GM21723 (cell line): Measurements from ENCODE around the gene PF4V1.

Experiments used
- ATAC-seq: cut with Tn5 transposase; IDR thresholded peaks from one replicate; pipeline ENCODE4 v1.9.1; 2021; ENCODE audit warnings: mild to moderate bottlenecking, moderate library complexity; ENCODE audit not compliant: unreplicated experiment

Gene PF4V1, protein sequence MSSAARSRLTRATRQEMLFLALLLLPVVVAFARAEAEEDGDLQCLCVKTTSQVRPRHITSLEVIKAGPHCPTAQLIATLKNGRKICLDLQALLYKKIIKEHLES

DNA sequence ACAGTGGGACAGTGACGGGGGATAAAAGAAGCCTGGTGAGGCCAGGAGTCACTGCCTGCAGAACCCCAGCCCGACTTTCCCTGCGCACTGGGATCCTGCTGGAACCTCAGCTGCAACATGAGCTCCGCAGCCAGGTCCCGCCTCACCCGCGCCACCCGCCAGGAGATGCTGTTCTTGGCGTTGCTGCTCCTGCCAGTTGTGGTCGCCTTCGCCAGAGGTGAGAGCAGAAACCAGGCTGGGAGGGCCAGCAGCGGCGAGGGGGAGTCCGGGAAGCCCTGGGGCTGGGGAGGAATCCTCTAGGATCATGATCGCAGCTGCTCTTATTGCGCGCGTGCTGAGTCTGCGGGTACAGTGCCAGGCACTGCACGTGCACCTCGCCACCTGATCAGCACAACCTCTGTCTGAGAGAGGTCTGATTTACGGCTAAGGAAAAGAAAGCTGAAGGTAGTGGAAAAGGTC lies at the start of gene PF4V1:
Gene PF4V1, plus strand, starts transcription at position 51 of the 459 bp plus-strand sequence. Its CDS starts 67 bp downstream, at position 118.
- ATAC-seq: no peak

DNA sequence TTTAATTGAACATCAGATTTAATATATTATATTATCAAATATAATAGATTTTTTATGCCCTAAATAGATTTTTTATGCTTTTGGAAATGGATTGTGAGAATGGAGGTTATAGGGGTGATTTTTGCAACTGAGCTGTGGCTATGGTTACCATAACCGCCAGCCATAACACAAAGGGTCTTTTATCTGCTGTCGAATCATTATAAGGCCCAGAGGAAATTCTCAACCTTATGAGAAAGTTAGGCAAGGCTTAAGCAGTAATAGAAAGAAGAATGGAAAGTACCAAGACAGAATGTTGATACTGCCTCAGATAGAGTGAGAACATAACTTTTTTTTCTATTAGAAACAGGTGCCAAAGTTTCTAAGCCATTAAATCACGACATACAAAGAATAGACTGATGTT lies 42.9 kb upstream of the PF4V1 start:
- no peak for ATAC-seq

DNA sequence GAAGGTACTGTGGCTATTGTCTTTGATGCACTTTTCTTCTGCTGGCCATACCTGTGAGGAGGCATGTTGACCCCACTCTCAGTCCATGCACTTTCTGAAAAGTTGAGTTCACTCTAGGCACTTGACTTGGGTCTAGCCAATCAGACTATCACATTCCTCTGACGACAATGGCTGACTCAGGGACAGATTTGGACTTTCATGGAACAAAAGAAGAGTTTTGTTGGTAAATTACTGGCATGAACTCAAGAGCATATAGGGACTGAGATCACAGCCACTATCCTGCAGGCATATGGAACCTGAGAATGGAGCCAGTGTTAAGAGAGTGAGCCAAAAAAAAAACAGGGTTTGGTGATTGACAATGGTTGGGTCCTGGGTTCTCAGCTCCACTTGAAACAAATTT lies 41.3 kb upstream of the PF4V1 start:
- no peak for ATAC-seq

DNA sequence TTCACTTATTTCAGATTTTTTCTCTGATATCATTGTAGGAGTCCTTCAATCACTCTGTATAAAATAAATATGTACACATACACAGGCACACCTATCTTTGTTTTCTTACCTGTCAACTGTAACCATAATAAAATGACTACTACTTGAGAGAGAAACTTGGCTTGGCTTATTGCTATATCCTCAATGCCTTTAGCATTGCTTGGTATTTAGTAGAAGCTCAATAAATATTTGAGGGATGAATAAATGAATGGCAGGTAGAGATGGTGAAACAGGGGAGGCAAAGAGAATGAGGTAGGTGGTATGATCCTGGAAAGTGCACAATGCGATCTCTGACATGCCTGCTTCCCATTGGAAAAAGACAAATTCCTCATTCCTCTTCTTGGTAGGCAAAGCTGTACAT lies 38.4 kb upstream of the PF4V1 start:
- ATAC-seq: no peak

DNA sequence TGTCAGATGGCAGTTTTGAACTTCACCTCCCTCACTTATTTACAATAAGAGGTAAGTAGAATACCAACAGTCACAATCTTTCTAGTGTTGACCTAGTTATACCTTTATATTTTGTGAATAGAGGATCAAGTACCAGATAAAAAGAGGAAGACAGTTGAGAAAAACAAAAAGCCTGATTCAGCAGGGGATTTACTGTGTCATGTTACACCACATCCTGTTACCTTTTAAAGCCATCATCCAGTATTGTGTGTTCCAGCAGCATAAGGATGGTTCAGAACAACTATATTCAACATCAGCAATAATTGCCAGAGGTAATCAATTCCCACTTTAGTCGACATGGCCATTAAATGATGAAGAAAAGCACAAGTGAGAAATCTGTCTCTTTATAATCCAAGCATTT lies 38.0 kb upstream of the PF4V1 start:
- no peak for ATAC-seq

DNA sequence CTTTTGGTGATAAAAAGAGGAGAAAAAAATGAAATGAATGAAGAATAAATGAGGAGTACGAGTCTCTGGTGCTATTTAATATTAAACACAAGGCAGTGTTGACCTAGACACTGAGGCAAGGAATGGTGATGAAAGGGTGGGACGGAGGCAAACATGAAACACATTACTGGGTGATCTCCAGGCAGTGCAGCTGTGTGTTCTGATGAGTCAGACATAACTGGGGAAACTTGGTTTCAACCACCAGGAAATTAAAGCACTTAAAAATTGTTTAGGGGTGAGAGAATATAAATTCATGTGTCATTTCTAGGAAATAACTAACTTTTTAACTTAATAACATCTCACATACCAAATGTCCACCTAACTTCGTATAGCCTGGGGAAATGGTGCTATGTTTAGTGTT lies 36.3 kb upstream of the PF4V1 start:
- no peak for ATAC-seq

DNA sequence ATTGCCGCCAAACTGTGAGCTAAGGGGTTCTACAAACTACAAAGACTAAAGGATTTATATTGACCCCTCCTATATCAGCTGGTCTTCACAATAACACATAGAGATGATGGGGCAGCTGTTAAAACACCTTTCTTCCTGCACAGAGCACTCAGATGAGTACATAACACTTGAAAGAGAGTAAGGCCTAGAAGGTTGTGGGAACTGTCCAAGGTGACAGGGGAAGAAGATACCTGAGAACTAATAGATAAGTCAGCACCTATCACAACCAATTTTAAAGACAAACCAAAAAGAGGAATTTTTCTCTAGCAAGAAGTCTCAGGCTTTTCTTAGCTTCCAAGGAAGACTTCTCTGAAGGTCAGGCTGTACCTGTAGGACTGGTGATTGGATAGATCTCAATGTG lies 35.8 kb upstream of the PF4V1 start:
- no peak for ATAC-seq

DNA sequence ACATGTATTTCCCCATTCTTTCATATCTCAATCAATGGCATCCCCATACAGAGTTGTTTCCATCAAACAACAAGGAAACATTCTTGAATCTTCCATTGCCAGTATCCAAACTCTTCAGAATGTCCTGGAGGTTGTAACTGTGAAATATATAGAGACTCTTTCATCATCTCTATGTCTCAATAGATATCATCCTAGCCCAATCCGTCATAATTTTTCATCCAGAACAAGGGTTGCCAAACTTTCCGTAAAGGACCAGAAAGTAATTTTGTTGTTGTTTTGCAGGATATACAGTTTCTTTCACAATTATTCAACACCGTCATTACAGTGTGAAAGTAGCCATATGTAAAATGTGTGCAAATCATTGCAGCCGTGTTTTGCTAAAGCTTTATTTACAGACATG lies 31.8 kb upstream of the PF4V1 start:
- ATAC-seq: no peak

DNA sequence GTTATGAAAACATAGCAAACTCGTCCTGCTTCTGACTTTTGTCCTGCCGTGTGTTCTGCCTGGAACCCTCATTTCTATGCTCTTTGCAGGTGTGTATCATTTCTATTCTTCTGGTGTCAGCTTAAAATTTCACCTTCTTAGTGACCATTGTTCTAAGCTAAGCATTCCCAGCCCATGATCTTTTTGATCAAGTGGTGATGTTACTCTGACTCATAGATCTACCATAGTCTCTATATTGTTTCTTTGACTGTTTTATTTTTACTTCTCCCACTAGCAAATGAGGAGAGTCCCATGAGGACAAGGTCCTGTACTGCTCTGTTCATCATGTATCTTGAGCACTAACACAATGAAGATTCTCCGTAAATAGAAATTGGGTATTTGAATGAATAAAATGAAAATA lies 30.7 kb upstream of the PF4V1 start:
- no peak for ATAC-seq

DNA sequence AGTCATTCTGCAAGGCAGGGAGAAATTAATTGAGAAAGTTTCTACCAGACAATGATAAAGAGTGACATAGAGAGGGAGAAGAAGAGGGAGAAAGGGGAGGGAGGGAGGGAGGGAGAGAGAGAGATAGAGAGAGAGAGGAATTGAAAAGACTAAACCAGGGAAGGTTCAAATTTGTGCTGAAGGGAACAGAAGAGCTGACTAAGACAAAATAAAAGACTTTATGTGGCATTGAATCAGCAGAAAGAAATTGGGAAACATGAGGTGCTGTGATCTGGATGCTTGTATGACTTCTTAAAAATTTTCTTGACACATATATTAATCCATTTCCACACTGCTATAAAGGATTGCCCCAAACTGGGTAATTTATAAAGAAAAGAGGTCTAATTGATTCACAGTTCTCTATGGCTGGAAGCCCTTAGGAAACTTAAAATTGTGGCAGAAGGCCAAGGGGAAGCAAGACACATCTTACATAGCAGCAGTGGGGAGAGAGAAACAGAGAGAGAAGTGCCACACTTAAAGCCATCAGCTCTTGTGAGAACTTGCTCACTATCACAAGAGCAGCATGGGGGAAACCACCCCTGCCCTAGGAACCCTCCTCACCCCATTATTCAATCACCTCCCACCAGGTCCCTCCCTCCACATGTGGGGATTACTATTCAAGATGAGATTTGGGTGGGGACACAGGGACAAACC lies 30.1 kb upstream of the PF4V1 start:
- no peak for ATAC-seq

DNA sequence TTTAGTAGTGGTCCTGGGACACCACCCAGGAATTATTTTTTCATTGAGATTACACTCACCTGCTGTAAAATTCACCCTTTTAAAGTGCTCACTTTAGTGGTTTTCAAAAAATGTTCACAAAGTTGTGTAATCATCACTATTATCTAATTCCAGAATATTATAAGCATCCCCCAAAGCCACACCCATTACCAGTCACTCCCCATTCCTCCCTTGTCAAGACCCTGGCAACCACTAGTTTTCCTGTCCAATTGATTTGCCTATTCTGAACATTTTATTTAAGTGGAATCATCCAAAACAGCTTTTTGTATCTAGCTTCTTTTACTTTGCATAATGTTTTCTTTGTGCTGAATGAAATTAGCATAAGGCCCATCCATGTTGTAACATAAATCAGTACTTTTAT lies 29.3 kb upstream of the PF4V1 start:
- no peak for ATAC-seq

DNA sequence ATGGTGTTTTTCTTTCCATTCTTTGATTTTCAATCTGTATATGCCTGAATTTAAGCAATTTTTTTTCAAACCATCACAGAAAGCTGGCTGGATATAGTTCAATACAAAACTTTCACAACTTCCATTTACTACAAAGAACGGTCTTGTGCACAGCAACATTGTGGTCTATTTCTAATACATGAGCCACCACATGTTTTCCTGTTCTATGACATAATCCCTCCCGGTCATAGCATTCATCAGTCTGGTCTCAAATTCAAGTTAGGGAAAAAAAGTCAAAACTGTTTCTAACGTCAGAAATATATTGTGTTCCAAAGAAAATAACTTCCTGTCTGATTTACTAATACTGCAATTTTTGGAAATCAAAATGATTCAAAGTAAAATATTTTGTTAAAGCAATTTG lies 24.1 kb upstream of the PF4V1 start:
- no peak for ATAC-seq

DNA sequence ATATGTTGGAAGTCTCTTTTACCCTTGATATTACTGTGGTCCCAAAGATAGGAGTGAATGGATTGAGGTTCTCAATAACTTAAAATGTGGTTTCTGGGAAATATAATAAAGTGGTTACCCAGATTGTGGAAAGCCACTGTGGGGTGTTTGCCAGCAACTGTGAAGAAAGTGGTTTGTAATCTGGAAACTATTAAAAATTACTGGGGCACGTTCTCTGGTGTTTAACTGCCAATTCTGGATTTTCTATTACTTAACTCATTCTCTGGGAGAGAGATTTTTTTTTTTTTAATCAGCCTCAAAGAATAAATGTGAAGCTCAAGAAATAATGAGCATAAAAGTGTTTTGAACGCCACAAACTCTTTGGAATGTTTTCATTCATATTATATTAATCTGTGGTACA lies 21.5 kb upstream of the PF4V1 start:
- no peak for ATAC-seq

DNA sequence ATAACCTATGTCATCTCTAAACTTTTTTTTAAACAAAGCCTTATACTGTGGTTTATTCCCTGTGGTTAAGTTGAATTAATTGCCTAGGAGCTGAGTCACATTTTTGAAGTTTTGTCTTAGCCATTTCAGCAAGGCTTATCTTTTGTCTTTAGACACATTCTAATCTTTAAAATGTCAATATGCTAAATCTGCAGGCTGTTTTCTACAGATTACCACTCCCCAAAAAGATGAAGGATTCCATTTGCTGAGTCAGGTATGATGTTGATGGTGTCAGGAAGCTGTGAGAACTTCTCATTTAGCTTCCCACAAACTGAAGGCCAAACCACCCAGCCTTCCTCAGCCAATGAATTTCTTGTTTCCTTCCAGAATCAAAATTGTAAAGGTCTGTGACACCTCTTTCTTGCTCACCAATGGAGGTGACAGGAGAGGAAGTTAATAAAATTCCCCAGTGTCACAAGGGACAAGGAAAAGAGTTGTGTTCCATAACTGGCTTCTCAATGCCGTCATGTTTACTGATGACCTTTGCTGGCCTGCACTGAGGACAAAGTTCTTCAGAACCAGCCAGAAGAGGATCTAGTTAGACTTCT lies 20.4 kb upstream of the PF4V1 start:
- ATAC-seq: no peak

DNA sequence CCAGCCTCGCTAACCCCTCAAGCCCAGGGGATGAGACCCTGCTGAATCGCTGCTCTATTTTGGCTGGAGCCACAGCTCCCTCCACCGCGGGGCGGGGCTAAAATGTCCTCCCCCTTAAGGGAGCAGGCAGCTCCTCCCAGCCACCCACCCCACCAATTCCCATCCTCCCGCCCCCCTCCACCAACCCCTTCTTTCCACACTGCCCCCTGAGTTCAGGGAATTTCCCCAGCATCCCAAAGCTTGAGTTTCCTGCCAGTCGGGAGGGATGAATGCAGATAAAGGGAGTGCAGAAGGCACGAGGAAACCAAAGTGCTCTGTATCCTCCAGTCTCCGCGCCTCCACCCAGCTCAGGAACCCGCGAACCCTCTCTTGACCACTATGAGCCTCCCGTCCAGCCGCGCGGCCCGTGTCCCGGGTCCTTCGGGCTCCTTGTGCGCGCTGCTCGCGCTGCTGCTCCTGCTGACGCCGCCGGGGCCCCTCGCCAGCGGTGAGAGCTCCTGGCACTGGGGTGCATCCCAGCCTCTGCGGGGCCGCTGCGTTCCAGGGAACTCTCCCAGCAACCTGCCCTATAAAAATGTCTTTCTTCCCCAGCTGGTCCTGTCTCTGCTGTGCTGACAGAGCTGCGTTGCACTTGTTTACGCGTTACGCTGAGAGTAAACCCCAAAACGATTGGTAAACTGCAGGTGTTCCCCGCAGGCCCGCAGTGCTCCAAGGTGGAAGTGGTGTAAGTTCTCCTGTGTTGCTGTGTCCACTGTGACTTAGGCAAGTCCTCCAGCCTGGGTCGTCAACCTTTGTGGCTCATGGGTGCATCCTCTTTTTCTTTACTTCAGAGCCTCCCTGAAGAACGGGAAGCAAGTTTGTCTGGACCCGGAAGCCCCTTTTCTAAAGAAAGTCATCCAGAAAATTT lies 16.5 kb upstream of the PF4V1 start, which contains the start of gene CXCL6:
Gene CXCL6, plus strand, starts transcription at position 306 of the 907 bp plus-strand sequence. Its CDS starts 73 bp downstream, at position 379.
- no peak for ATAC-seq

DNA sequence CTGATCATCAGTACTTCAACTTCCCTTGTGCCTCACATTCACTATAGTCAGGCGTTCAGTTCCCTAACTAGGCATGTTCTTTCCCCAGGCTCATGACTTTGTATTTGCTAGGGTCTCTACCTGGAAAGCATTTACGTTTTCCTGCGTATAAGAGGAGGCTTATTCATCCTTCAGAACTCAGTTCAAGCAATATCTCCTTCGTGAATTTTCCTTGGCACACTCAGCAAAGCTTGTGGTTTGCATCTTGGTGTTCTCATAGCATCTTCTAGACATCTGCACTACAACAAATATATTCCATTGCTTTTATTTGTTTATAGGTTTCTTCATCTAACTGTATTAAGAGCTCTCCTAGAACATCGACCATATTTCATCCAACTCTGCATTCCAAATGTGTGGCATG lies 14.0 kb upstream of the PF4V1 start:
- no peak for ATAC-seq

DNA sequence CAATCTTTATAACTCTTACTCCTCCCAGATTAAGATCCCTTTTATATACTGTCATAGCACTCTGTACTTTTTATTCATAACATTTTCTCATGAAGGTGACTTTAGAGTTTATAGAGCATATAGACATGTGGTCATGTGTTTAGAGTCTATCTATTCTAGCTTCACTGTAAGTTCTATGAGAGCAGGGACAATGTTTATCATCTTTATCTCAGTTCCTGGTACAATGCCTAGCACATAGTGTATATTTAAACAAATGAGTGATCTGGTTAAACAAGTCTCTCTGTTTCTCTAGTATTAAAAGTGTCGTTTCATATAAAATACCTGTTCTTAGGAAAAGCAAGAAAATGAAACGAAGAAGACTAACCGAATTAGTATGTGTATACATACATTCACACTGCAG lies 13.4 kb upstream of the PF4V1 start:
- ATAC-seq: no peak

DNA sequence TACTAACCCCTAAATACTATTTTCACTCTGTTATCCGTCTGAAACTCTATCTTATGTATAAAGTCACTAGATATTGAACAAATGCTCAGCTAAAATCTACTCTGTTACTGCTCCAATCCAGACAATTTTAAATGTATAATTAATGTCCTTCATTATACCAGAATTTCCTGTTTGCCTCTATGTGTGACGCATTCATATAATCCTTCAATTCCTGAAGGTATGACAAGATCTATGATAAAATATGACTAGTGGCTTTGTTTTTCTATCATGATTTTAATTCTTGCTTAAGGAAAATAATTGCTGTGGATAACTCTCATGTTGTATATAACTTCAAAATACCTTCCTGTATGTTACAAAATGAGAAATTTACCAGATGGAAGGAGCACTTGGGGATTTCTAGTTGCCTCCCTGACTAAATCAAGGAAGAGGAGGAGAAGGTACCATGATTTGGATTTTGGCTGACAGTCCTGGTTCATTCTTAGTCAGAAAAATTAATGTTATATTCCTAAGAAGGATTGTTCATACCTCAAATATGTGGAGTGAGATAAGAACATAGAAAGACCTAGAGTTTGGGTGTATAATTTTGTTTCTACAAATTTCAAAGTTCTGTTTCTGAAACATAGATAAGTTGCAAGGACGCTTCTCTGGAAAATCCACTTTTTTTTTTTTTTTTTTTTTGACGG lies 11.7 kb upstream of the PF4V1 start:
- ATAC-seq: no peak

DNA sequence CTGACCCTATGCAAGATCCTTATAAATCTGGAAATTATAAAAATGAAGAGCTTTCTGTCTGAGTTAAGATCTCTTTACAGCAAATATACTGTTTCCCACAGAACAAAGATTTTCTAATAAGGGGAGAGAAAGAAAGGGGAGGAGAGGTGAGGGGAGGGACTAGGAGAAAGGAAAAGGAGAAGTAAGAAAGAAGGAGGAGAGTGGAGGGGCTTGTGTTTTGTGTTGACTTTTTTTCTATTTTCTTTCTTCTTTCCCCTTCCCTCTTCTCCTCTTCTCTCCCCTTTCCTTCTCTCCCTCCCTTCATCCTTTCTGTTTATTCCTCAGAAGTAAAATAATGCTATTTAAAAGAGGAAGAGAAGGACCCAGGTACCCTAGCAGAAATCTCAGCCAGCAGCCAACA lies 10.4 kb upstream of the PF4V1 start:
- no peak for ATAC-seq

DNA sequence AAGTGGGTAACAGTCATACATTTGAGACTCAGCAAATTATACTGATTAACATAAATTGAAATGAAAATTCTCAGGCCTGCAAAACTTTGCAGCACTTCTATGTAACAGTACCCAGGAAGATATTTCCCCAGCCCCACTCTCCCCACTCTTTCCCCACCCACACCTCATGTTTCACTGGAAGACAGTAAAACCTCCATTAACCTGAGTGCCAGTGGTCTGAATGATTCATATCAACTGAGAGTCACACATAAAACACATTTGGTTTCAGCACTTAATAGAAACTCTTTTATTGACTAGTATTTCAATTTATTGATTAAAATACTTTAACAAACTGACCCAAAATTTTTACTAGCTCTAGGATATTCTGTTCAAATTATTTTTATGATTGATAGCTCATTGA lies 9.7 kb upstream of the PF4V1 start:
- no peak for ATAC-seq

DNA sequence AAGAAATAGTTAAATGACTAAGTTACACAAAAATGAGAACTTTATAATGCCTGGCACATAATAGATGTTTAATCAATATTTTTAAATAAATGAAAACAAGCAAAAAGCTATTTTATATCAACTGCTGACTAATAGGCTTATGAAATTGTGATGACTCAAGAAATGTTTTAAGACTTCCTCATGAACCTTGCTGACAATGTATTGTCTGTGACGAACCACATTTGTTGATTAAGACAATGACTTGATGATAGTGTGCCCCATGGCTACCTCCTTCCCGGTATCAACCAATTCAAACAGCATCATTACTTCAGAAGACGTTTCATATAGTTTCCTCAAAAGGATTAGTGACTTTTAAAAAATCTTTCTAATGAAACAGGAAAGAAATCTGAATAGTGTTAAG lies 8.8 kb upstream of the PF4V1 start:
- no peak for ATAC-seq
